AG10803 (cell line): ENCODE measurements around the gene NR2F1-AS1.

ENCODE experiments used
- DNase-seq: peaks from one replicate; pipeline ENCODE4 v3.0.0; 2010; ENCODE audit warnings: low read depth
- H3K4me3 ChIP-seq: 2 replicates; pipeline ENCODE4 v1.5.1; 2011; ENCODE audit warnings: mild to moderate bottlenecking, low read length, control low read depth
- TF ChIP-seq, protein P1 (sequence below): conservative IDR thresholded peaks from 2 replicates; pipeline ENCODE4 v1.5.1; 2011; ENCODE audit warnings: mild to moderate bottlenecking, low read length, control low read depth, inconsistent platforms

NR2F1-AS1 gene

DNA sequence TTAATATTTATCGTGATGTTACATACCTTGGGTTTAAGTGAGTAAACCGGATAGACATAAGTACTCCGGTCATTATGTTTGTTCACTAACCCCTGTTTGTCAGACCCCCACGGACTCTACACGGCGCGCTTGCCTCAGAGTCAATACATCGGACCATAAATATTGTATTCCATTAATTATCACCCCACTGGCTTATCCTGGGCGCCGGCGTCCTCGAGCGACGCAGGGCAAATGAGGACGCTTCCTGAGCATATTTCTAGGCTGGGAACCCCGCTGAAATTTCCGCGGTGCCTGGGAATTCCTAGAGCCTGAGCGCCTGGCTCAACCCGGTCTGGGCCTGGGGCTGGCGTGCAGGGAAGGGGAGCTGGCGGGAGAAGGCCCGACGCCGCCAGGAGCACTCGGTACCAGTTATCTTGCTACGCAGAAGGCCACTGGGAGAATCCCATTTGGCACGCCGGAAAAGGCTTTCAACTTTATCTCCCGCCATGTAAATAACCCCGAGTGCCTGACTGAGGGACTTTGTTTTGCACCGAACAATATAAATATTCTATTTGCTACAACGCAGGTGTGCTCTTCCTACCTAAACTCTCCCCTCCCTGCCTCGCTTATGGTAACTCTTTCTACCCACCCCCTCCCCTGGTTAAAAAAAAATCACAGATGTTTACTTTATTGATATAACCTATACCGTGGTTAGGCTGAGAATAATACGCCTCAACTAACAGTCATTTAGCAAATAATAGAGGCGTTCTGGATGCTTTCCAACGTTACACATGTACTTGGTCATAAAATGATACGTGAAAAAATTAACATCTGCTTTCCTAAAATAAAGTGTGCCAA lies 21.4 kb upstream of the NR2F1-AS1 start:
- no peak for DNase-seq
- TF ChIP-seq, protein P1, sequence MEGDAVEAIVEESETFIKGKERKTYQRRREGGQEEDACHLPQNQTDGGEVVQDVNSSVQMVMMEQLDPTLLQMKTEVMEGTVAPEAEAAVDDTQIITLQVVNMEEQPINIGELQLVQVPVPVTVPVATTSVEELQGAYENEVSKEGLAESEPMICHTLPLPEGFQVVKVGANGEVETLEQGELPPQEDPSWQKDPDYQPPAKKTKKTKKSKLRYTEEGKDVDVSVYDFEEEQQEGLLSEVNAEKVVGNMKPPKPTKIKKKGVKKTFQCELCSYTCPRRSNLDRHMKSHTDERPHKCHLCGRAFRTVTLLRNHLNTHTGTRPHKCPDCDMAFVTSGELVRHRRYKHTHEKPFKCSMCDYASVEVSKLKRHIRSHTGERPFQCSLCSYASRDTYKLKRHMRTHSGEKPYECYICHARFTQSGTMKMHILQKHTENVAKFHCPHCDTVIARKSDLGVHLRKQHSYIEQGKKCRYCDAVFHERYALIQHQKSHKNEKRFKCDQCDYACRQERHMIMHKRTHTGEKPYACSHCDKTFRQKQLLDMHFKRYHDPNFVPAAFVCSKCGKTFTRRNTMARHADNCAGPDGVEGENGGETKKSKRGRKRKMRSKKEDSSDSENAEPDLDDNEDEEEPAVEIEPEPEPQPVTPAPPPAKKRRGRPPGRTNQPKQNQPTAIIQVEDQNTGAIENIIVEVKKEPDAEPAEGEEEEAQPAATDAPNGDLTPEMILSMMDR = no peak

DNA sequence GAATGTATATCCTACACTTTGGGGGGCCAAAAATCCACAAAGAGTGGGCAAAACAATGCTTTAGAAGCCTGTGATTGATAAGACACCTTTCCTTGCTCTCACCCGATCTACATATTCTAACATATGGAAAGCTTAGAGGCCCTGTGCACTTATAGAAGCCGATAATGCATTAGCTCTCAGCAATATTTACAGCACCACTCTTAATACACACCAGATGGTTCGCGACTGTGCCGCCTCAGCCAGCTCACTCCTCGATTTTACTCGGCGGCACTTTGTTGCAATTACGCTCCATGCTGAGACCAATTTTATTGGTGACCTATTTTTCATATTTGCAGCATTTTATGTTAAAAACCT lies 20.8 kb upstream of the NR2F1-AS1 start:
- TF ChIP-seq, protein P1 = no peak
- no peak overlapping the region for H3K4me3 ChIP-seq
- no peak for DNase-seq

More for the DNA sequence above, 21.4 kb upstream of the NR2F1-AS1 start:
- no peak overlapping the region for H3K4me3 ChIP-seq

DNA sequence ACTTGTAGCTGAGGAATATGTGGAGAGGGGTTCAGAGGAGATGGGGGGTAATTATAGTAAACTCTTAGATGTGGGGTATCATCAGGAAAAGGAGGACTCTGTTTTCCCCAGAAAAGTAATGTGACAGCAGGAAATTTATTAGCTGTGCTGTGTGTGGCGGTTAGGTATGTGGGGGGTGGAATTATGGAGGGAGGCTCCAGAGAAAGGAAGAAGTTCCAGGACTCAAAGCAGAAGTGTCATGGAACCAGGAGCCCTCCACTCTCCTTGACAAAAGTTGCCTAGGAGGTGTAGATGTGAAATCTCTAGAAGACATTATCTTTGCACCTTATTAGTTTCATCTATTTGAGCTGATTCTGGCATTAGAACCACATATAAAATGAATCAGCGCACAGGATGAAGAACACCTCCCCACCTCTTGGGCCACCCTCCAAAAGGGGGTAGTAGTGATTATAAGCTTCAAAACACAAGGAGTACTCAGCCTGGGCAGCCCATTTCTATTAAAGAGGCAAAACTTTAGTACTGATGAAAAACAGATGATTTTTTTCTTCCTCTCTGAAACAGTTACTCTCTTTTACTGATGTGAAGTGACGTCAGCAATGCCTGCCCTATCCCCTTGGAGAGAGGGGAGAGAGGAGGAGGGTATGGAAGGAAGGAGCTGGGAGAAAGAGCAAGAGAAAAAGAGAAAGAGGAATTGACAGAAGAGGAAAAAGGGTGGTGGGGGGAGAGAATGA lies 20.2 kb upstream of the NR2F1-AS1 start:
- H3K4me3 ChIP-seq = no peak overlapping the region
- TF ChIP-seq, protein P1 = no peak
- DNase-seq = peak; percentile 32

DNA sequence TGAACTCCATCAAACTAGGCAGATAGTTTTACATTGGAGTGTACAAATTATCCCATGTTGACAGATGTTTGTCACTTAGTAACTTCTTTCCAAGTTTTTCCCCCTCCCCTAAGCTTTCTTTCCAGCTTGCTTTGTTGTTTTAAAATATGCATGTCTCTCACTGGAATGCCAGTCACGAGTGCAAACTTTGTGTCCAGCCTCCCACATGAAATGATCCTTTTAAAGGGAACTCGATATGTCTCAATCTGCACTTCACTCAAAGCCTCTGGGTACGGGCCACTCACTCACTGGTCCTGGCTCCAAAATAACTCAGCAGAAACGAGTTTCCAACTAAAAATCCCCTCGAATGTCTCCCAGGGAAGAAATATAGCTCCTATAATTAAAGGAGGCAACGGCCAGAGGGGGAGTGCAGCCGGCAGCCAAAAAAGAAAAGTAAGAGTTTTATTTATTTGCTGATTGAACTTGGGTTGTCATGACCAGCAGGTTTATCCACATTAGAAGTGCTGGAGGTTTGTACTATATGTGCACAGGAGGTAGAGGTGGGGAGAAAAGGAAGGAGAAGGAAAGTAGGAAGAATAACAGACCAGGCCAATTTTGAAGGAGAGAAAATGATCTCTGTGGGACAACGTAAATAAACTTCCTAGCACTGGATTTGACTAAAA lies 19.5 kb upstream of the NR2F1-AS1 start:
- H3K4me3 ChIP-seq = no peak overlapping the region
- DNase-seq = no peak
- TF ChIP-seq, protein P1 = no peak

DNA sequence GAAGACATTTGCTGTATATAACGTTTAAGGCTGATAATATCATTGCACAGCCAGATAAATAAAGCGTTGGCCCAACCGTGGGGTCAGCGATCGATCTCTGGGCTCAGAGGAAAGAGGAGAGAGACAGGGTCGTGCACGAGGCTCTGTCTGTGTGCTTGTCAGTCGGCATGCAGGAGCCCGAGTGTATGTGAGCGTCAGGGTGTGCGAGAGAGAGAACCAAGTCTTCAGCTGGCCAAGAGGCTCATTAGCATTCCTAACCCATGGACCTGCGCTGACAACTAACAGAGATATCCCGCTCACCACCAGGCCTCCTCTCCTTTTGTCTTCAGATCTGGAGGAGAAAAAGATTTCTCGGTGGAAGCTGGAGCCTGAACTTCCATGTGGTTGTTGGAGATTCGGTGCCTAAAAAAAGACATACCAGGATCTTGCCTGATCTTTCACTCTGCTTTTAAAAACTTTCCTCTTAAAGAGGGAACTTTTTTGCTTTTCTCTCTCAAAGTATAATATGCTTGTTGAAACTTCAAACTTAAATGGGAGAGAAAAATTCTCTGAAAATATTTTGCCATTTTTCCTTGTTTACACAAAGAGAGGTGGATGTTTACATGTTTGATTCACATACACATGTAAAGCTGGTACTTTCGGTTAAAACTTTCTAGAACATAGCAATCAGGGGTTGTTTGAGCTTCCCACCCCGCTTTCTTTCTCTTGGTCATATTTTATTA lies 18.5 kb upstream of the NR2F1-AS1 start:
- H3K4me3 ChIP-seq = no peak overlapping the region
- TF ChIP-seq, protein P1 = no peak
- no peak for DNase-seq

DNA sequence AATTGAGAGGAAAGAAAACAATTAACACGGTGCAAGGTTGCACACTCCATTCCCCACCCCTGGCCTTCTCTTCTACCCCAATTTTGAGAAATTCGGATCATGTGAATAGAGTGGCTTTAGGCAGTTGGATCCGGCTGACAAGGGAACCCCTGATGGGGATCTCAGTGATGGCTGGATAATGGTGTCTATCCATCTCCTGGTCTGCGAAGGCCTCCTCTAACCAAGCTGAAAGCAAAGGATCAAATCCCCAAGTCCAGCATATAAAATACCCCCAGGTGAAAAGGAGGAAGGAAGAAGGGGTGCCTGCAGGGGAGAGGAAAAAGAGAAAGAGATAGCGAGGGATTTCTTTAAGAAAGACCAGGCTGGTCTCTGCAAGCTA lies 18.0 kb upstream of the NR2F1-AS1 start:
- no peak overlapping the region for H3K4me3 ChIP-seq
- DNase-seq = no peak
- TF ChIP-seq, protein P1 = no peak
